NCI-H345 treated with DMSO at 0.1 percent for 48 hours (cell line): Measurements from ENCODE around the gene CCDC201.

ENCODE experiments used
- DNase-seq: peaks from one replicate; lab custom pipeline; 2025; ENCODE audit not compliant: unreplicated experiment; lab: John Stamatoyannopoulos, UW

The CCDC201 gene, protein sequence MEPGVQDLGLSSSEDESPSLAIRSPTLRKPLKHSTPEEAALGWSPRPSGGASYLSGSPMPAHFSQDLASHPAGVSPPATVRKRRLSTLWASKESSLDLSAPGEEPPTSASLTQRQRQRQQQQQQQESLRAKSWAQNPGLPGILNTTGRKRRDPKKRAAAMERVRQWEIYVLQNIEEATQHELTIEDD

DNA sequence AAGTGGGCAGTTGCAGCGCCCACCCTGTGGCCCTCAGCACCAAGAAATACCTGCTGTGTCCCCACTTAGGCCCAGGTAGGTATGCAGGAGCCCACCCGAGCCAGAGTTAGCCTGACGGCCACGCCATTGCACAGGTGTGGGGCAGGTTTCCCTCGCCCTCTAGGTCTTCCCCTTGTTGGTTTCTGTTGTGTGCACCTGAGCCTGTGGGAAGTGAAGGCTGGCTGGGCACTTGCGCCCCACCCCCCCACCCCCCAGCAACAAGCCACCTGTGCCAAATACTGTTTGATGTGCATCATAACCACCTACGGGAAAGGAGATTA, at the start of gene CCDC201:
TSS of gene CCDC201 (minus strand) at position 48 of the 320 bp plus-strand sequence. CDS start 75 bp downstream, outside the sequence.
- no peak for DNase-seq

DNA sequence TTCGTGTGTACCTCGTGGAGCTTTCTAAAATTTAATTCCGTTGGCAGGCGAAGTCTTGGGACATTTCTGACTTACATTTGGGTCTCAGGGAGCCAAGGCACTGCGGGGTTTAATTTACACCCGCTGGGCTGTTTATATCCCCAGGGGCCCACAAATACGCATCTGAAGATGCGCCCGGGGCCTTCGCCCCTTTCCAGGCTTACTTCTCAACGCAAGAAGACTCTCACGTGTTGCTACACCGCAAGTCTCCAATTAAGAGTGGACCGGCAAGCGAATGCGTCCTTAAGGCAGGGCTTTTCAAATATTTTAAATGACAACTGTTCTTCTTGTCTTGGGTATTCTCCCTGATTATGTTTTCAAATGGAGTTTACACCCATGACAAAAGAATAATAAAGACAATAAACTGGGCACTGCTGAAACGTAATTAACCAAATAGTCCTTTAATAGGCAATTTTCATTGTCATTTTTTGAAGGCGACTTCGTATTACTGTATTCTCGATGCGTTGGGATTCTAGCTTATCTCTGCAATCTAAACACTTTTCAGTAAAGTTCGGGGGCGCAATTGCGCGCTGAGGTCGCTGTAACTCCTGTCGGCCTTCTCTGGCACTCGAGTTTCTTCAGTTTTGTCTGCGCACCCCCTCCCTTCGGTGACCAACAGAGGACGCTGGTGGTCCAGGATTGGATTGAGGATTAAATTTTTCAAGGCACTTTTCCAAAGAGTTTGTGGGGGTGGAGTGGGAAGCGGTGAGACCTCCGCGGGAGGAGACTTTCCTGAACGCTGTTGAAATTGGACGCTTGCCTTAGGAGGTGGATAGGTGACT, 49.0 kb upstream of the CCDC201 start:
- DNase-seq = no peak

DNA sequence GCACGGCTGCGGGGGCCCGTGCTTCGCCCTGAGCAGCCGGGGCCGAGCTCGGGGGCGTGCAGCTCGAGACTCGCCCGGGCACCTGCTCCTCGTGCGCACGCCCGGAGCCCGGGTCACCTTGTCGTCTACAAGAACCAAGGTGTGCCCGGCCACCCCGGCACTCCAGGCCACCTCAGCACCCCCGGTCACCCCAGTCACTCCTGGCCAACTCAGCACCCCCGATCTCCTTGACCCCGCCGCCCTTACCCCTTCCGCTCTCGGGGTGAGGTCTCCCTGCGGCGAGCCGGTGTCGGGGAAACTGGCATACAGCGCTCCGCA, 48.5 kb upstream of the CCDC201 start:
- DNase-seq = no peak

DNA sequence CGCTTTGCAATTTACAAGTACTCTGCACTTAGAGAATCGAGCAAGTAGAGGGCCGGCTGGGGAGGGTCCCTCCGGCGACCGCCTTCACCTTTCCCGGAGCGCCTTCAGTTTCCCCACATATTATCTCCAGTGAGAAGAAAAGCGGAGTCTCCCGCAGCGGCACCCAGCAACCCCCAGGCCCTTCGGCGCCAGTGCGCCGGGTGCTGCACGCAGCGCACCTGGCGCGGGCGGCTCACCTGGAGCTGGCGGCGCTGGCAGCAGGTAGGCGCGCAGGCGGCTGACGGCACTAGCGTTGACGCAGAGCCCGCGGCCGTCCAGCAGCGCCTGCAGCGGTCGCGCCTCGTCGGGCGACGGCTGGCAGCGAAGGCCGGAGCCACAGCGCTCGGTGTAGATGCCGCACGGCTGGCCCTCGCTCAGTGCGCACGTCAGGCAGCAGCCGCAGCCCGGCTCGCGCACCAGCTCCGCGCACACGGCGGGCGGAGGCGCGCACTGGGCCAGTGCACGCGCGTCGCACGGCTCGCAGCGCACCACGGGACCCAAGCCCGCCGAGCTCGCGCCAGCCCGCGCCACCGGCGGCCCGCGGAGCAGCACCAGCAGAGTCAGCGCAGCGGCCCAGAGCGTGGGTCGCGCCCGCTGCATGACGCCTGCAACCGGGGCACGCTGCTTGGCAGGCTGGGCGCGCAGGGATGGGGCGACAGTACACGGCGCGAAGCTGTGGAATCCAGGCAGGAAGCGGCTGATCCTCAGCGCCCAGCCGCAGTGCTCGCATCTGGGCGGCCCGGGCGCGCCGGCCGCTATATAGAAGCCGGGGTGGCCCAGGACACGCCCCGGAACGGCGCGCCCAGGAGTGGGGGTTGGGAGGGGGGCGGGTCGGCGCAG, 47.9 kb upstream of the CCDC201 start, which contains the start of gene IGFBP3:
TSS of gene IGFBP3 (minus strand) at position 771 of the 879 bp plus-strand sequence. CDS start at position 639, 132 bp downstream.
- DNase-seq = peak; percentile 19

DNA sequence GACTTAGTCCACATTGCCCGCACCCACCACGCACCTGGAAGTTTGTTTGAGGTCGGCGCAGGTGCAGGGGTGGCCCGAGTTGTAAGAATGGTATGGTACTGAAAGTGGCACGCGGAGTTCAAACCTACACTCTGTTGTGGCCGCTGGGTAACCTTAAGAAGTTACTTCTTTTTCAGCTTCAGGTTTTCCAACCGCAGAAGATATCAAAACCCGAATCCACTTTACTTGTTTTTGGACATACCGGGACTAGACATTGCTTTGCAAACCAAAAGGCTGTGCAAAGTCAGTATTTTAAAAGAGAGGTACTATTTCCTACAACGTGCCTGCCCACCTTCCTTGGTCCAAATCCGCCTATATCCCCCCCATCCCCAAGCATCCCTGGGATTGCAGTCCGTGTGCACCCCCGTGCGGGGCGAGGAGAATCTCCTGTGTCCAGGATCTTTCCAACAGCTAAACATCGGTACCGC, 47.1 kb upstream of the CCDC201 start:
- DNase-seq = no peak

DNA sequence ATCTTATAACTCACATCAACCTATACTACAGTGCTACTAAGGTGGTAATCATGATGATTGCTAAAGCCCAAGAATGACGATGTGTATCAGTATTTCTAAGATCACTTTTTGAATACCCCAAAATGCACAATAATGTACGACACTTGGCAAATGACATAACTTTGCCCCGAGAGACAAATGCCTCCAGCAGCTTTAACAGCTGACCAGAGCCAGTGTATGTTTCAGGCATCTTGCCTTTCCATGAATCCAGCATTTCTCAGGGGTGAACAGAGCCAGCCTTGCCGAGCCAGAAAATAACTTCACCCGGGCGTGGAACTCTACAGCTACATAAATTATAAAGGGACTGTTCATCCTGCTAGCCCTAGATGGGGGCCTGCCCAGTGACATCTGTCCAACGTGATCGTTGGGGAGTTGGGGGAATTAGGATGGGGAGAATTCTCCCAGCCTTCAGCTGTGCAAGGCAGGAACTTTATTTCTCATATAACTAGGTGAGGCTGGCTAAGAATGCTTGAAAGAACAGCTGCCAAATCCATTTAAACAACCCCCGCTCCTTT, 46.4 kb upstream of the CCDC201 start:
- DNase-seq = no peak

DNA sequence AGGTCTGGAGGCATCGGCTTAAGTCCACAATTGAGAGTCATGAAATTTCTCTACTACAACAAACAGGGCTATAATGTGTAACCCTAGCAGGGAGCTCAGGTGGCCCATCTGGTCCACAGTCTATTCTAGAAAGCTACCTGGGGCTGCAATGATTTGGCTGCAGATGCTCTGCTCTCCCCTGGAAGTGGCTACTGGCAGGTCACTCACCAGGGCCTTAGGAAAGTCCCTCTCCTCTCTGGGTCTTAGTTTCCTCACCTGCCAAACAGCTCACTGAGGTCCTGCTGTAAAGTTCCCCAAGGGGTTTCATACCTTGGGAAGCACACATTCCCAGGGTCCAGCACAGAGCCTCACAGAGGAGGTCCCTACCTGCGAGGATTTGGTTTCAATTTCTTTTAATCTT, 45.7 kb upstream of the CCDC201 start:
- no peak for DNase-seq

DNA sequence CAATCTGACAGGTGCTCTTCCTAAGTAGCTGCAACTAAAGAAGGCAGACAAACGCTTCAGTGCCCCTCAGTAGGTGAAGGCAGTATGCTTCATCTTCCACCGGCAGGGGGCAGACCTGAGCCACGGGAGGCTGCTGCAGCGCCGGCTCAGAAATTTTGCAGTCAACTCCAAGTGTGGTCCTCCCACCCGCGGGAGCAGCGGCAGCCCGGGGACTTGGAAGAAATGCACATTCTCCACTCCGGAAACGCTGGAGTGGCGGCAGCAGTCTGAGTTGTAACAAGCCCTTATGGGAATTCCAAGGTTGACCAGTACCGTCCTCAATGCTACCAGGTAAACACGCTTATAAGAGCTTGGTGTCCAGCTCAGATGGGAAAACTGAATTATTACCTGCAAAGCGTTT, 44.8 kb upstream of the CCDC201 start:
- DNase-seq = peak; percentile 33

DNA sequence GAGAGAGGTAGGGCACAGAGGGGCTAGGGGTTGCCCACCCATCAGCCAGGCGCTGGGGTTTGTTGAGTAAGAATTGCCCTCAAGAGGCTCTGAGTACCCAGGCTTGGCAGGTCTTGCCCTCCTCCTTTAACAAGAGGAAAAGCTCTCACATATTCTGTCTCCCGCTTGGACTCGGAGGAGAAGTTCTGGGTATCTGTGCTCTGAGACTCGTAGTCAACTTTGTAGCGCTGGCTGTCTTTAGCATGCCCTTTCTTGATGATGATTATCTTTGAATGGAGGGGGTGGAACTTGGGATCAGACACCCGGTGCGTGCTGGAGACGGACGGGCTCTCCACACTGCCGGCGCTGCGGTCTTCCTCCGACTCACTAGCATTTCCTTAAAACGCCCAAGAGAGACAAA, 44.2 kb upstream of the CCDC201 start:
- DNase-seq = no peak

DNA sequence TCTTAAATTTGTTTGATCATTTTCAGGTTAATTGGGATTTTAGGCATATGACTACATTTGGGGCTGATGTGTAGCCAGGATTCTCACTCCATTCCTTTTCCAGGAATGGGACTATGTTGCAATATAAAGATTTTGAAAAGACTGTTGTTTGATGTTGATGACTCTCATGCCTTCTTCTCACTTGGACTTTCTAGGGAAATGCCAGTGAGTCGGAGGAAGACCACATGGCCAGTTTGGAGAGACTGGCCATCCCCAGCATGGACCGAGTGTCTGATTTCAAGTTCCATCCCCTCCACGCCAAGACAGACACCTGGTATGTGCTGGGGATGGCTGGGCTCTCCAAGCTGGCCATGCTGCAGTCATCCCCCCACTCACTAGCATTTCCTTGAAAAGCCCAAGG, 42.7 kb upstream of the CCDC201 start:
- no peak for DNase-seq

DNA sequence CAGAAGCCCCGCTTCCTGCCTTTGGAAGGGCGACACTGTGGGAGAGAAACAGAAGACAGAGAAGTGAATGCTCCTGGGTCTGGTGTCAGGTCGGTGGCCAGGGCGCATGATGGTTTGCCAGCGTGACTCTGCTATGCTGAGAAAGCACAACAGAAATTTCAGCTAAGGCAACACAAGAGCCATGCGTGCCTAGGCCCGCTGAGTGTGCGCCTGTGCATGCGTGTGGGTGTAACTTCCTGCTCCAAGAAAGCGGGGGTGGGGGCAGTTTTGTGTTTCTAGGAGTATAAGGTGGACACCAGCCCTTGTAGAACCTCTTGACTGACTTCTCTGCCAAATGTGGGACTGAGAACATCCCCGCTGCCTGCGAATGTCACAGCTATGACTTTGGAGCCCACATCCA, 42.0 kb upstream of the CCDC201 start:
- no peak for DNase-seq

DNA sequence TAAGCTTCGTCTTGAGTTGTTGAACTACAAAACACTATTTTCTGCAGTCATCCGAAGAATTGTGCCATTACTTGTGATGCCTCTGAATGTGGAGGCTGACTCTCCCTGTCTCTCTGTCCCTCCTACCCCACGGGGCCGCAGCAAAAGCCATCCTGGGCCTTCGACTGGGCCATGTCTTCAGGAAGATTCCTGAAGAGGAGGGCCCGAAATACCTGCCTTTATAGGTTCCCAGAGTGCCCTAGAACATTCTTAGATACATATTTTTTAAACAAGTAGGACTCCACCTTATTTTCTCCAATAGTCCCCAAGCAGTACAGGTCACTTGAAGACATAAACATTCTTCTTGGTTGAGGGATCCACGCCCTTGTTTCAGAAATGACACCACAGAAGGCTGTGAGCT, 40.1 kb upstream of the CCDC201 start:
- DNase-seq = no peak

DNA sequence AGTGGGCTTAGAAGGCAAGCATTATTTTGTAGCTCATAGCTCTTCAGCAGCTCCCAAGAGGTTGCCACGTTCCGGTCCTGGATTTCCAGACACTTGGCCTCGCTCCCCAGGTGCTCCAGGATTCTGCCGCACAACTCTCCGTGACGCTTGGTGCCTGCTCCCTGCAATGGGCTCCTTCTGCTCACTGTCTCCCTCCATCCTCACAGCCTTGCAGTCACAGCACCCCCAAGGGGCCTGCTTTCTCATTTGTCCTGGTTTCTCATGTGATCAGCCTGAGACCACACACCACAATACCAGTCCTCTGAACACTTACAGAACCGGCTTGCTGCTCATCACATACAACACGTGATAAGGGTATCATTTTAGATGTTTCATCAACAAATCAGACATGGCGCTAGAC, 38.4 kb upstream of the CCDC201 start:
- DNase-seq = no peak

DNA sequence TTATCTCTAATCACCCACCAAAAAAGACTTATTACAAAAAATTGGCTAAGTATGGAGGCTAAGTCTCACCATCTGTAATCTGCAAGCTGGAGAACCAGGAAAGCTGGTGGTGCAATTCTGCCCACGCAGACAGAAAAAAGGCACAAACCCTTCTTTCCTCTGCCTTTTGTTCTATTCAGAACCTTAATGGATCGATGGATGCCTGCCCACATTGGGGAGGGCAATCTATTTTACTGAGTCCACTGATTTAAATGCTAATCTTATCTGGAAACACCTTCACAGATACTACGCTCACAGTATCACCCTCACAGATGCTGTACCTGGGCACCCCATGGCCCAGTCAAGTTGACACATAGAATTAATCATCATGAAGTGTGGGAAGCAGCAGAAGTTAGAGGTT, 38.0 kb upstream of the CCDC201 start:
- DNase-seq = no peak

DNA sequence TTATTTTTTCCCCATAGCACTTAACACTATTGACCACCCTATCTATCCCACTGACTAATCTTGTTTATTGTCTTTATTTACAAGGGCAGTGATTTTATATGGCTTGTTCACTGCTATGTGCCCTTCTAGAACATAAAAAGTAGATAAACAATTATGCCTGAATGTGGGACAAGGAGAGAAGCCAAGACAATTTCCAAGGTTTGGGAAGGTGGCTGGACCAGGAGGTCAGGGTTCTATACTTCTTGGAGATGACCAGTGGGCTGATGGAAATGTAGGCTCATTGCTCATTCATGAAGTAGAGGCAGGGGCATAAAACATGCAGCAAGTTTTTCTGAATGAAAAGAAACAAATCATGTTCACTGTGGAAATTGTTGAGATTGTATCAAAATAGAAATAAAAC, 36.7 kb upstream of the CCDC201 start:
- no peak for DNase-seq

DNA sequence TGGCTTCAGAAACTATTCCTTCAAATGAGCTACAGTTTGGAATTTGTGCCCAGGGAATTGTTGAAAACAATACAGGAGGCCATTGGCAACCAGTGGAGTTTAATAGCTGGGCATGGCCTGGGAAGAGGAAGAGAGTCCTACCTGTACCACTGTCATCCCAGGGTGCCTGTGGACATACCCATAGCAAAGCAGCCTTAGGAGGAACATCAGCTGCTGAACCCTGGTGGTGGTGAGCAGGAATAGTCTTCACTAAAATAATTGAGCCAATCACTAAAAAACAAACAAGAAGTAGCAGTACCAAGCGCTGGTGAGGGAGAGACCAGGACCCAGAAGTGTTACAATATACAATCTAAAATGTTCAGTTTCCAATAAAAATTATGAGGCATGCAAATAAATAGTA, 29.9 kb upstream of the CCDC201 start:
- DNase-seq = no peak

DNA sequence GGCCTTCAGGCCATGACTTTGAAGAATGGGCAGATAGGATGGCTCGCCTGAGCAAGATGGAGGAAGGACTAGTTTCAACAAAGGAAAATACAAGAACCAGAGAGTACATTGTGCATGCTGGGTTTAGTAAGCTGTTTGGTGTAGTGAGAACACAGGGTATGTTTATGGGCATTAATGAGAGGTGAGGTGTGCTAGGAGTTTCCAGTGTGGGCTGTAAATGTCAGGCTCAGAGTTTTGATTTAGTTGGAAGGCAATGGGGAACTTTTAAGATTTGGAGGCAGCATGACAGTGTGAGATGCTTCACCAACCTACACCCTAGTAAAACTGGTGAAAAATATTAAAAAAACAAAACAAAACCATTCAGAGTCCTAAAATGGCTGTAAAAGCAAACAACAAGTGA, 28.7 kb upstream of the CCDC201 start:
- no peak for DNase-seq

DNA sequence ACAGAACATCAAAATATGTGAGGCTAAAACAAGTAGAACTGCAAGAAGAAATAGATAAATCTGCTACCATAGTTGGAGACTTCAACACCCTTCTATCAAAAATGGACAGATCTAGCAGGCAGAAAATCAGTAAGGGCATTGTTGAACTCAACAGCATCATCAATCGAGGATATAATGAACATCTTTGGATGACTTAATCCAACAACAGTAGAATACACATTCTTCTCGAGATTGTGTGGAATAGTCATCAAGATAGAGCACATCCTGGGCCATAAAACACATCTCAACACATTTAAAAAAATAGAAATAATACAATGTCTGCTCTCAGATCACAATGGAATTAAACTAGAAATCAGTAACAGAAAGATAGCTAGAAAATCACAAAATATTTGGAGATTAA, 25.3 kb upstream of the CCDC201 start:
- DNase-seq = no peak

DNA sequence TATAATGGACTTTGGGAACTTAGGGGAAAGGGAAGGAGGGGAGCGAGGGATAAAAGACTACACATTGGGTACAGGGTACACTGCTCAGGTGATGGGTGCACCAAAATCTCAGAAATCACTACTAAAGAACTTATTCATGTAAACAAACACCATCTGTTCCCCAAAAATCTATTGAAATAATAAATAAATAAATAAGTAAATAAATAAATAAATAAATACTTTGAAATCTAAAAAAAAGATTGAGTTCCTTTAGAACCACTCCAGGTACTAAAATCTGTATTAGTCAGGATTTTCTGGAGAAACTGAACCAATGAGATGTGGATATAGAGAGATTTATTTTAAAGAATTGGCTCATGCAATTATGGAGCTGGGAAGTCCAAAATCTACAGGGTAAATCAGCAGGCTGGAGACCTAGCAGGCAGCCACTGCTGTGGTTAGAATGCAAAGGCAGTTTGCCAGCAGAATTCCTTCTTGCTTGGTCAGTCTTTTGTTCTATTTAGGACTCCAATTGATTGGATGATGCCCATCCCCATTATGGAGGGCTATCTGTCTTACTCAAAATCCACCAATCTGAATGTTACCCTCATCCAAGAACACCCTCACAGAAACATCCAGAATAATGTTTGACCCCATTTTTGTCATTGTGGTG, 24.3 kb upstream of the CCDC201 start:
- no peak for DNase-seq

DNA sequence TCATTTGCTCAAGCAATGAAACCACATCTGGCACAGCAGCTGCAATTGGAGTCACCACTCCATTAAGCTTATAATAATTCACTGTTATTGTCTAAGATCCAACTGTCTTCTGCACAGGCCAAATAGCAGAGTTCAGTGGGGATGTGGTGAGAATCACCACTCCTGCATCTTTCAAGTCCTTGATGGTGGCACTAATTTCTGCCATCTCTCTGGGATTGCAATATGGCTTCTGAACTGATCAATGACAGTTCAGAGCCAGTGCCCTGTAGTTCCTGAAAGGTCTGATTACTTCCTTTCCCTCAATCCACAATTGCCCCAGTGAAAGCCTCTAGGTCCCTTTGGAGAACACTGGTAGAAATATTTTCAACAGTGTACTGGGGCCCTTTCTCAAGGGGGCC, 21.8 kb upstream of the CCDC201 start:
- no peak for DNase-seq
